HepG2 (cell line): Measurements from ENCODE around the gene RETN. TPM values are rescaled to one million over a fixed set of nuclear protein-coding genes. Genes with fewer than 3 reads are reported as not detected.
A peak's percentile ranks its signal among the peaks of the same experiment; 100 is the strongest.

Experiments
- ARHGAP35 ChIP-seq: sonication (generic); formaldehyde crosslinking; IDR thresholded peaks from 2 replicates; pipeline ENCODE4 v1.9.0; 2022; ENCODE audit warnings: mild to moderate bottlenecking, inconsistent platforms, moderate library complexity, missing genetic modification reagents, borderline replicate concordance
- BRCA1 ChIP-seq: sonication (generic); formaldehyde crosslinking; IDR thresholded peaks from 2 replicates; pipeline ENCODE4 v1.4.0; 2020; ENCODE audit warnings: missing genetic modification reagents
- CHCHD3 ChIP-seq: sonication (generic); formaldehyde crosslinking; IDR thresholded peaks from 2 replicates; pipeline ENCODE4 v1.8.0; 2022; ENCODE audit warnings: mild to moderate bottlenecking, missing genetic modification reagents, moderate library complexity
- CREB1 ChIP-seq, 2 experiments: fragments of 450-650 bp in 1 of 2; IDR thresholded peaks; 2 replicates each; pipeline ENCODE4 v1.6.1; 2016 to 2017; ENCODE audit warnings: control low read depth in 1 of 2, mild to moderate bottlenecking in 1 of 2, missing compliant biosample characterization in 1 of 2, missing genetic modification characterization in 1 of 2
- HDAC2 ChIP-seq: sonication (generic); formaldehyde crosslinking; IDR thresholded peaks from 2 replicates; pipeline ENCODE4 v1.4.0; 2020; ENCODE audit warnings: missing genetic modification reagents
- MAF1 ChIP-seq: sonication (generic); formaldehyde crosslinking; IDR thresholded peaks from 2 replicates; pipeline ENCODE4 v1.5.0; 2020; ENCODE audit warnings: missing genetic modification reagents, borderline replicate concordance
- MXD3 ChIP-seq: IDR thresholded peaks from 2 replicates; pipeline ENCODE4 v1.6.1; 2016; ENCODE audit warnings: mild to moderate bottlenecking, missing biosample characterization, missing genetic modification reagents
- POLR2G ChIP-seq: fragments of 200-400 bp; formaldehyde crosslinking; IDR thresholded peaks from 2 replicates; pipeline ENCODE4 v1.6.1; 2018; ENCODE audit warnings: mild to moderate bottlenecking, low read depth, low read length, moderate library complexity
- RORA ChIP-seq: sonication (generic); formaldehyde crosslinking; IDR thresholded peaks from 2 replicates; pipeline ENCODE4 v1.5.0; 2020; ENCODE audit warnings: mild to moderate bottlenecking, missing genetic modification reagents, moderate library complexity
- SETDB1 ChIP-seq: sonication (generic); formaldehyde crosslinking; IDR thresholded peaks from 2 replicates; pipeline ENCODE4 v1.5.1; 2020; ENCODE audit warnings: missing genetic modification reagents, mild to moderate bottlenecking, borderline replicate concordance
- SMAD1 ChIP-seq: sonication (generic); formaldehyde crosslinking; IDR thresholded peaks from 2 replicates; pipeline ENCODE4 v1.4.0; 2020; ENCODE audit warnings: missing genetic modification reagents, low read depth, mild to moderate bottlenecking, borderline replicate concordance
- SMAD9 ChIP-seq: sonication (generic); formaldehyde crosslinking; IDR thresholded peaks from 2 replicates; pipeline ENCODE4 v1.5.1; 2020; ENCODE audit warnings: mild to moderate bottlenecking, missing genetic modification reagents
- SRY ChIP-seq: sonication (generic); formaldehyde crosslinking; IDR thresholded peaks from 2 replicates; pipeline ENCODE4 v1.8.0; 2022; ENCODE audit warnings: mild to moderate bottlenecking, missing genetic modification reagents
- ZBTB8A ChIP-seq: sonication (generic); formaldehyde crosslinking; IDR thresholded peaks from 2 replicates; pipeline ENCODE4 v1.4.0; 2020; ENCODE audit warnings: mild to moderate bottlenecking, low read depth, missing genetic modification reagents, borderline replicate concordance
- ZFP36L2 ChIP-seq: sonication (generic); formaldehyde crosslinking; IDR thresholded peaks from 2 replicates; pipeline ENCODE4 v1.4.0; 2020; ENCODE audit warnings: missing genetic modification reagents
- ZFP37 ChIP-seq: sonication (generic); formaldehyde crosslinking; IDR thresholded peaks from 2 replicates; pipeline ENCODE4 v1.4.0; 2020; ENCODE audit warnings: missing genetic modification reagents, borderline replicate concordance
- ZNF343 ChIP-seq: sonication (generic); formaldehyde crosslinking; IDR thresholded peaks from 2 replicates; pipeline ENCODE4 v1.4.0; 2020; ENCODE audit warnings: mild to moderate bottlenecking, missing genetic modification reagents
- ZNF460 ChIP-seq: sonication (generic); formaldehyde crosslinking; IDR thresholded peaks from 2 replicates; pipeline ENCODE4 v1.5.1; 2020; ENCODE audit warnings: missing genetic modification reagents, mild to moderate bottlenecking, borderline replicate concordance
- ZNF501 ChIP-seq: sonication (generic); formaldehyde crosslinking; IDR thresholded peaks from 2 replicates; pipeline ENCODE4 v1.5.1; 2020; ENCODE audit warnings: mild to moderate bottlenecking, moderate library complexity, missing genetic modification reagents
- ZNF549 ChIP-seq: sonication (generic); formaldehyde crosslinking; IDR thresholded peaks from 2 replicates; pipeline ENCODE4 v1.5.0; 2020; ENCODE audit warnings: missing genetic modification reagents
- ZNF652 ChIP-seq: IDR thresholded peaks from 2 replicates; pipeline ENCODE4 v1.6.1; 2016; ENCODE audit warnings: low read depth, borderline replicate concordance
- ZNF746 ChIP-seq: sonication (generic); formaldehyde crosslinking; IDR thresholded peaks from 2 replicates; pipeline ENCODE4 v1.8.0; 2022; ENCODE audit warnings: mild to moderate bottlenecking, missing genetic modification reagents
- ZNF747 ChIP-seq: sonication (generic); formaldehyde crosslinking; IDR thresholded peaks from 2 replicates; pipeline ENCODE4 v1.8.1; 2023; ENCODE audit warnings: missing genetic modification reagents, mild to moderate bottlenecking, borderline replicate concordance
- ZSCAN31 ChIP-seq: sonication (generic); formaldehyde crosslinking; IDR thresholded peaks from 2 replicates; pipeline ENCODE4 v1.5.0; 2020; ENCODE audit warnings: low read depth, mild to moderate bottlenecking, missing genetic modification reagents
- polyA plus RNA-seq, 8 experiments: library from polyadenylated mRNA; depleted of rRNA in 3 of 8; stranded (reverse) in 7 of 8; unstranded in 1 of 8; fragments of >200 nt; fragmentation: Illumina TruSeq in 4 of 8; extraction: Trizol in 4 of 8; gene quantifications; 2 replicates each; pipeline versions ENCODE4 v1.2.1 to v1.2.3, GENCODE V29; 2011 to 2016; ENCODE audit warnings: low read depth in 4 of 8, missing spikeins in 1 of 8, mixed read lengths in 1 of 8; ENCODE audit not compliant: insufficient read depth in 1 of 8
- total RNA-seq, 5 experiments: library from RNA; depleted of rRNA; stranded (reverse); fragments of >200 nt; fragmentation: Illumina TruSeq; extraction: Trizol; gene quantifications; 2 replicates each; pipeline ENCODE4 v1.2.3, GENCODE V29; 2016; ENCODE audit warnings: low read depth in 1 of 5
- TF ChIP-seq, protein P1 (sequence below): sonication (generic); formaldehyde crosslinking; IDR thresholded peaks from 2 replicates; pipeline ENCODE4 v1.5.1; 2020; ENCODE audit warnings: missing genetic modification reagents, mild to moderate bottlenecking, borderline replicate concordance
- TF ChIP-seq, protein P2 (sequence below): sonication (generic); formaldehyde crosslinking; IDR thresholded peaks from 2 replicates; pipeline ENCODE4 v1.5.0; 2020; ENCODE audit warnings: missing genetic modification reagents
- TF ChIP-seq, protein P3 (sequence below): IDR thresholded peaks from 2 replicates; pipeline ENCODE4 v1.6.1; 2016; ENCODE audit warnings: control low read depth

The RETN gene
- total and polyA plus RNA-seq, 2 of the 13 experiments (the other 11 are each of a cell fraction or from before 2014, with no cell fraction given) = not detected

DNA sequence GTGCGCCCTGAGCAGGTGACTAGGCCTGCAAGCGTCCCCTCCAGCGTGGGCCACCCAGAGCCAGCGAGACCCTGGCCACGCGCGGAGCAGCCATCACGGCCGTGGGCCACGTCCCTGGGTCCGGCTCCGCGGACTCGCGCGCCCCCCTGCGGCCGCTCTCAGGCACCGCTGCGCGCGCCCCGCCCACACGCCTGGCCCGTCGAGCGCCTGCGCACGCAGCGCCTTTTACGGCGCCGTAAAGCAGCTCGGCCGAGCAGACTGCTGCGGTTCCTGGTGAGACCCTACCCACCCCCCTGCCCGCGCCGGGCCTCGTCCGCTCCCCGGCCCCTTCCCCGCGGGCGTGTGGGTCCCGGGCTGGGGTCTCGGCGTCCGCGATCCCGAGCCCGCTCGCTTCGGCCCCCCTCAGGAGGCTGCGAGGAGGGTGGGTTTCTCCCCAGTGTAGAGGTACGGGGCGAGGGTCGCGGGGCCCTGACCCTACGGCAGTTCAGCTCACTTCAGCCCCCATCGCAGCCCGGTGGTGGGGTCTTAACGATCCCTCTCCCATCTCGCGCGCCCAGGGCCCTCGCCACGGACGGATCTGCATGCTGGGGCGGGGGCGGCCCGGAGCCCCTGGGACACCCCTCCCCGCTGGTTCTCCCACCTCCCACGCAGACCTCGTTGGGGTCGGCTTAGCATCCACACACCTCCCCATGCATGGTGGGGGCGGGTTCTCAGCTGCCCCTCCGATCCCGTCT, 11.9 kb downstream of the RETN start, which contains the start of gene TRAPPC5 (continued):
- TF ChIP-seq ZFP36L2 = no peak
- TF ChIP-seq ZNF746 (CRISPR knock-in tag) = no peak
- TF ChIP-seq ZSCAN31 (CRISPR knock-in tag) = peak; percentile 76
- TF ChIP-seq SRY (CRISPR knock-in tag) = peak; percentile 28; the same call in 1 of the 2 replicates
- no peak for TF ChIP-seq MAF1 (CRISPR knock-in tag)
- no peak for TF ChIP-seq CREB1 (IDR thresholded peaks at IDR 0.05)
- no peak for TF ChIP-seq CREB1 (CRISPR knock-in tag; IDR thresholded peaks at IDR 0.05)
- TF ChIP-seq BRCA1 (CRISPR knock-in tag) = 0 out of 2 replicates have a peak, but pooled peaks have one; percentile 28
- TF ChIP-seq, protein P1, sequence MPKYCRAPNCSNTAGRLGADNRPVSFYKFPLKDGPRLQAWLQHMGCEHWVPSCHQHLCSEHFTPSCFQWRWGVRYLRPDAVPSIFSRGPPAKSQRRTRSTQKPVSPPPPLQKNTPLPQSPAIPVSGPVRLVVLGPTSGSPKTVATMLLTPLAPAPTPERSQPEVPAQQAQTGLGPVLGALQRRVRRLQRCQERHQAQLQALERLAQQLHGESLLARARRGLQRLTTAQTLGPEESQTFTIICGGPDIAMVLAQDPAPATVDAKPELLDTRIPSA (CRISPR knock-in tag) = 0 out of 2 replicates have a peak, but pooled peaks have one; percentile 16
- no peak for TF ChIP-seq ZNF652 (CRISPR knock-in tag)
- no peak; the same call in 1 of the 2 replicates for TF ChIP-seq HDAC2 (CRISPR knock-in tag)
- TF ChIP-seq ZNF343 = peak; percentile 75; the same call in 1 of the 2 replicates
- 0 out of 2 replicates have a peak, but pooled peaks have one; percentile 47 for TF ChIP-seq ARHGAP35 (CRISPR knock-in tag)
- TF ChIP-seq ZNF501 = peak; percentile 56; the same call in 1 of the 2 replicates
- TF ChIP-seq, protein P2, sequence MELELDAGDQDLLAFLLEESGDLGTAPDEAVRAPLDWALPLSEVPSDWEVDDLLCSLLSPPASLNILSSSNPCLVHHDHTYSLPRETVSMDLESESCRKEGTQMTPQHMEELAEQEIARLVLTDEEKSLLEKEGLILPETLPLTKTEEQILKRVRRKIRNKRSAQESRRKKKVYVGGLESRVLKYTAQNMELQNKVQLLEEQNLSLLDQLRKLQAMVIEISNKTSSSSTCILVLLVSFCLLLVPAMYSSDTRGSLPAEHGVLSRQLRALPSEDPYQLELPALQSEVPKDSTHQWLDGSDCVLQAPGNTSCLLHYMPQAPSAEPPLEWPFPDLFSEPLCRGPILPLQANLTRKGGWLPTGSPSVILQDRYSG (CRISPR knock-in tag) = 0 out of 2 replicates have a peak, but pooled peaks have one; percentile 30
- TF ChIP-seq ZNF747 (CRISPR knock-in tag) = peak; percentile 69; the same call in 1 of the 2 replicates
- TF ChIP-seq, protein P3, sequence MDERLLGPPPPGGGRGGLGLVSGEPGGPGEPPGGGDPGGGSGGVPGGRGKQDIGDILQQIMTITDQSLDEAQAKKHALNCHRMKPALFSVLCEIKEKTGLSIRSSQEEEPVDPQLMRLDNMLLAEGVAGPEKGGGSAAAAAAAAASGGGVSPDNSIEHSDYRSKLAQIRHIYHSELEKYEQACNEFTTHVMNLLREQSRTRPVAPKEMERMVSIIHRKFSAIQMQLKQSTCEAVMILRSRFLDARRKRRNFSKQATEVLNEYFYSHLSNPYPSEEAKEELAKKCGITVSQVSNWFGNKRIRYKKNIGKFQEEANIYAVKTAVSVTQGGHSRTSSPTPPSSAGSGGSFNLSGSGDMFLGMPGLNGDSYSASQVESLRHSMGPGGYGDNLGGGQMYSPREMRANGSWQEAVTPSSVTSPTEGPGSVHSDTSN (CRISPR knock-in tag) = no peak
- TF ChIP-seq RORA (CRISPR knock-in tag) = no peak
- TF ChIP-seq ZFP37 (CRISPR knock-in tag) = no peak
- TF ChIP-seq ZBTB8A = no peak
- no peak for TF ChIP-seq ZNF549 (CRISPR knock-in tag)
- TF ChIP-seq CHCHD3 (CRISPR knock-in tag) = peak; percentile 80; the same call in 1 of the 2 replicates
- no peak for TF ChIP-seq ZNF460 (CRISPR knock-in tag)
- peak; percentile 63; the same call in 1 of the 2 replicates for TF ChIP-seq SMAD1 (CRISPR knock-in tag)
- TF ChIP-seq SMAD9 (CRISPR knock-in tag) = no peak
- TF ChIP-seq MXD3 (CRISPR knock-in tag) = peak; percentile 53; the same call in 1 of the 2 replicates
- no peak for TF ChIP-seq SETDB1 (CRISPR knock-in tag)
- TF ChIP-seq POLR2G = peak; percentile 52; the same call in 1 of the 2 replicates
